ENCODE measurements around the gene CCL2. TPM values are rescaled to one million over a fixed set of nuclear protein-coding genes. Genes with fewer than 3 reads are reported as not detected.
"Not testable (repeated sequence)": the region's sequence is repeated elsewhere in the genome, so short reads cannot be mapped to it uniquely, and the experiment has no call there.

Gene CCL2
- total RNA-seq, 1 donor from 2014 or later: not detected

DNA sequence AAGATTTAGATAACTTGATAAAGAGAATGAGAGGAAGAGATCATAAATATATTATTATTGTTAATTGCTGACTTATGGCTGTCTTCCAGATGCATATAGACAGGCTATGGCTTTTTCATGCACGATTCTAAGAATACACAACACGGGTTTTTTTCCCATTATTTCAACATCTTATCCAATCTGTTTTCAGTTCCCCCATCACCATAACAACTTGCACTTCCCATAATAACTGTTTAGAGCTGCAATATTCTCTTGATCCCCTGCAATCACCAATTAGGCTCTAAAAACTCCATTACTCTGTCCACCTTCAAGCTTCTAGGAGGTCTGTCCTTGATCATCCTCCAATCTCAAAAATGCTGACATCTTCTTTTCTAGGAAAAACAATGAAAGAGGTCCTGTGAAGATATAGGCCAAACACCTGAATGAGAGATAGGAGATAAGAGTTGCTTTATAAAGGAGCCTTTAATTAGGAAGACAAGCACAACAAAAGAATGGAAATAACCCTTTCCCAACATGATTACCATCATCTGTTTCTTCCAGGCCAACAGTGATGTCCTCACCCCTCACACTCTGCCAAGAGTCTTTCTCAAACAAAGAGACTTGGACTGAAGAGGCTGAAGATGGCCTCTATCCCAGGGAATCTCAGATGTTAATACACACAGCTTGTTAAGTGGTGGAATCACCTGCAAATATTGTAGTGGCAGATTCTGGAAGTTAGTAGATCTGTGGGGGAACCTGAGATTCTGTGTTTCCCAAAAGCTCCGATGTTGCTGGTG is 32.2 kb upstream of the CCL2 start:
- Mint-ChIP-seq H3K27ac (ENCODE audit: unreplicated experiment) (no peak overlapping the region), H3K27me3 (ENCODE audit: unreplicated experiment) (peaks cover 4% of the 10 kb centered on the region), H3K36me3 (ENCODE audit: unreplicated experiment) (no peaks in the 10 kb centered on the region), H3K9me3 (ENCODE audit: unreplicated experiment) (peaks cover 3% of the 10 kb centered on the region), H3K4me3 (ENCODE audit: unreplicated experiment) (no peak overlapping the region), H3K4me1 (ENCODE audit: low read depth, unreplicated experiment) (no peaks in the 10 kb centered on the region)
- TF ChIP-seq, protein P1, sequence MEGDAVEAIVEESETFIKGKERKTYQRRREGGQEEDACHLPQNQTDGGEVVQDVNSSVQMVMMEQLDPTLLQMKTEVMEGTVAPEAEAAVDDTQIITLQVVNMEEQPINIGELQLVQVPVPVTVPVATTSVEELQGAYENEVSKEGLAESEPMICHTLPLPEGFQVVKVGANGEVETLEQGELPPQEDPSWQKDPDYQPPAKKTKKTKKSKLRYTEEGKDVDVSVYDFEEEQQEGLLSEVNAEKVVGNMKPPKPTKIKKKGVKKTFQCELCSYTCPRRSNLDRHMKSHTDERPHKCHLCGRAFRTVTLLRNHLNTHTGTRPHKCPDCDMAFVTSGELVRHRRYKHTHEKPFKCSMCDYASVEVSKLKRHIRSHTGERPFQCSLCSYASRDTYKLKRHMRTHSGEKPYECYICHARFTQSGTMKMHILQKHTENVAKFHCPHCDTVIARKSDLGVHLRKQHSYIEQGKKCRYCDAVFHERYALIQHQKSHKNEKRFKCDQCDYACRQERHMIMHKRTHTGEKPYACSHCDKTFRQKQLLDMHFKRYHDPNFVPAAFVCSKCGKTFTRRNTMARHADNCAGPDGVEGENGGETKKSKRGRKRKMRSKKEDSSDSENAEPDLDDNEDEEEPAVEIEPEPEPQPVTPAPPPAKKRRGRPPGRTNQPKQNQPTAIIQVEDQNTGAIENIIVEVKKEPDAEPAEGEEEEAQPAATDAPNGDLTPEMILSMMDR (IDR thresholded peaks at IDR 0.05; ENCODE audit: partially characterized antibody, unreplicated experiment): no peak
- no peak for DNase-seq

DNA sequence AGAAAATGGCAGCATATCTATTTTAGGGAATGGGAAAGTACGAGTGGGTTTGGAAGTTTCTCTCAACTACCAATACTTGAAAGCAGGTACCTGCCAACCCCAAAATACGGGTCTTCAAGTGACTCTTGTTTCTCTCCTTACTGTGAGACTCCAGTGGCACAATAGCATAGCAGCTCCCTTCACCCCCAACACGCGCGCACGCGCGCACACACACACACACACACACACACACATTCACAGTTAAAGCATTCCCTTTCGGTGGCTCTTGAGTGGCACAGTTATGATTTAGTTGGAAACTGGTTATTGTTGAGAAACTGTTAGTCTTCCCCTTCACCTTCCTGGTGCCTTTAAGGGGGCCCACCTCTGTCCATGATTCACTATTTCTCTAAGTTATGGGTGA is 30.0 kb upstream of the CCL2 start:
- TF ChIP-seq, protein P1 (IDR thresholded peaks at IDR 0.05; ENCODE audit: partially characterized antibody, unreplicated experiment): no peak

DNA sequence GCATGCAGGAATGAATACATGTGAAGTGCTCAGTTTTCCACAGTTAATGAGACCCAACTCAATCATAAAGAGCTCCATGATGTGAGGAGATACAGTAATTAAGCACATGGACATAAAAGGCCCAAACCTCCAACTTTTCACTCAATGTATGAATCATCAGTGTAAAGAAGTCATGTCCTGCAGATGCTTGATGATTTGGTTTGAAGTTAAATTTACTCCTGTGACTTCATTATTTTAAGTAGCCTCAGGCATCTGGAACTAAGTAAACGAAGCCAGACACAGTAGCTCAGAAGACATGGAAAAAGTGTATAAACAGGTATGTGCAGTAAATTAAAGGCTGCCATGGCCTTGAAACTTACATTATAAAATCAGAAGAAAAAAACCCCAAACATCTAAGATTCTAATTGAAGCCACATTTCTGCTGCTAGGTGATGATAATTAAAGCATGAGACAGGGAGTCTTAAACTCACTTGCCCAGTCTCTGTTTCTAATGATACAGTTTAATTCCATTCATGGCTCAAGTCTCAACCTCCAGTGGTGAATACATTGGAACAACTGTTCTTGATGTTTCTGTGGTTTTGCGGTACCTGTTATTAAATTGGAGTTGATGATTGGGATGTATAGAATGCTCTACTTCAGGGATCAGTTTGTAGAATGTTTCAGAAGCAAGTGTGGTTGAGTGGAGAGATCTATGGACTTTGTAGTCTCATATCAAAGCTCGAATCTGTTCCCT is 28.9 kb upstream of the CCL2 start:
- no peak overlapping the region for H3K27ac Mint-ChIP-seq (ENCODE audit: unreplicated experiment)
- no peak for DNase-seq
- H3K4me3 Mint-ChIP-seq (ENCODE audit: unreplicated experiment): no peak overlapping the region
- peaks cover 5% of the 10 kb centered on the region for H3K36me3 Mint-ChIP-seq (ENCODE audit: unreplicated experiment)
- H3K9me3 Mint-ChIP-seq (ENCODE audit: unreplicated experiment): peaks cover 4% of the 10 kb centered on the region
- TF ChIP-seq, protein P1 (IDR thresholded peaks at IDR 0.05; ENCODE audit: partially characterized antibody, unreplicated experiment): no peak
- H3K27me3 Mint-ChIP-seq (ENCODE audit: unreplicated experiment): peaks cover 4% of the 10 kb centered on the region
- H3K4me1 Mint-ChIP-seq (ENCODE audit: low read depth, unreplicated experiment): no peaks in the 10 kb centered on the region

More for the DNA sequence above, 30.0 kb upstream of the CCL2 start:
- Mint-ChIP-seq H3K4me3 (ENCODE audit: unreplicated experiment) (no peak overlapping the region), H3K9me3 (ENCODE audit: unreplicated experiment) (no peaks in the 10 kb centered on the region), H3K27ac (ENCODE audit: unreplicated experiment) (no peak overlapping the region), H3K27me3 (ENCODE audit: unreplicated experiment) (peaks cover 4% of the 10 kb centered on the region), H3K4me1 (ENCODE audit: low read depth, unreplicated experiment) (no peaks in the 10 kb centered on the region), H3K36me3 (ENCODE audit: unreplicated experiment) (peaks cover 5% of the 10 kb centered on the region)
- DNase-seq: no peak

DNA sequence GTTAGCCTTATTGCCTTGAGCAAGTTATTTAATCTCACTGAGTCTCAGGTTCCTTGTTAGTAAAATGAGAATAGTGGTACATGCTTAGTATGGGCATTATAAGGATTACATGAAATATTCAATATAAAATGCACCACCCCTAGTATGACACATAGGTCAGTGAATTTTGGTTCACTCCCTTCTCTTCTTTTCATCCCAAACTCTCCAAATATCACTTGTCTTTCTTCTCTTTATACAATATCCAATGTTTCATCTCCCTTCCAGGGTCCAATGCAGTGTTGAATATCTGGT is 28.4 kb upstream of the CCL2 start:
- DNase-seq: no peak
- Mint-ChIP-seq H3K27ac (ENCODE audit: unreplicated experiment) (no peak overlapping the region), H3K27me3 (ENCODE audit: unreplicated experiment) (peaks cover 4% of the 10 kb centered on the region), H3K4me3 (ENCODE audit: unreplicated experiment) (no peak overlapping the region), H3K4me1 (ENCODE audit: low read depth, unreplicated experiment) (no peaks in the 10 kb centered on the region), H3K9me3 (ENCODE audit: unreplicated experiment) (peaks cover 4% of the 10 kb centered on the region), H3K36me3 (ENCODE audit: unreplicated experiment) (peaks cover 5% of the 10 kb centered on the region)
- TF ChIP-seq, protein P1 (IDR thresholded peaks at IDR 0.05; ENCODE audit: partially characterized antibody, unreplicated experiment): no peak

DNA sequence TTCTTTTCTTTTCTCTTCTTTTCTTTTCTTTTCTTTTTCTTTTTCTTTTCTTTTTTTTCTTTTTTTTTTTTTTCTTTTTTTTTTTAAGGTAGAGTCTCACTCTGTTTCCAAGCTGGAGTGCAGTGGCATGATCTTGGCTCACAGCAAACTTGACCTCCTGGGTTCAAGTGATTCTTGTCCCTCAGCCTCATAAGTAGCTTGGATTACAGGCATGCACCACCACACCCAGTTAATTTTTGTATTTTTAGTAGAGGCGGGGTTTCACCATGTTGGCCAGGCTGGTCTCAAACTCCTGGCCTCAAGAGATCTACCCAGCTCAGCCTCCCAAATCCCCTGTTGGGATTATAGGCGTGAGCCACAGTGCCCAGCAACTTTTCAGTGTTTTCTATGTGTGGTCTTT is 27.8 kb upstream of the CCL2 start:
- DNase-seq; H3K27ac Mint-ChIP-seq (ENCODE audit: unreplicated experiment); H3K9me3 Mint-ChIP-seq (ENCODE audit: unreplicated experiment); H3K4me1 Mint-ChIP-seq (ENCODE audit: low read depth, unreplicated experiment); H3K4me3 Mint-ChIP-seq (ENCODE audit: unreplicated experiment); H3K27me3 Mint-ChIP-seq (ENCODE audit: unreplicated experiment); H3K36me3 Mint-ChIP-seq (ENCODE audit: unreplicated experiment): not testable (repeated sequence)
